Spleen (tissue), 11 donors: Measurements from ENCODE around the gene HDAC4. TPM values are rescaled to one million over a fixed set of nuclear protein-coding genes. Genes with fewer than 3 reads are reported as not detected.
A peak's percentile ranks its signal among the peaks of the same experiment; 100 is the strongest.

ENCODE experiments used
- DNase-seq: peaks from one replicate; pipeline ENCODE4 v3.0.0-alpha.2; 2020
- H3K27ac ChIP-seq, 8 donors: fragments of 200-600 bp; sonication (generic) in 7 of 8; 1 replicate in 4 of 8; 2 replicates in 4 of 8; pipeline versions ENCODE4 v1.5.0 to v1.8.0; 2016 to 2021; ENCODE audit warnings: inconsistent platforms in 4 of 8, mild to moderate bottlenecking in 4 of 8, moderate library complexity in 1 of 8
- H3K27me3 ChIP-seq, 7 donors: fragments of 200-600 bp; sonication (generic) in 6 of 7; replicated peaks in 1 of 7; 1 replicate in 4 of 7; 2 replicates in 3 of 7; pipeline versions ENCODE4 v1.5.0 to v1.8.0; 2016 to 2021; ENCODE audit warnings: inconsistent platforms in 3 of 7, mild to moderate bottlenecking in 1 of 7
- H3K36me3 ChIP-seq, 6 donors: fragments of 200-600 bp; sonication (generic) in 5 of 6; 1 replicate in 4 of 6; 2 replicates in 2 of 6; pipeline versions ENCODE4 v1.5.0 to v1.8.0; 2016 to 2021; ENCODE audit warnings: inconsistent platforms in 2 of 6
- H3K4me1 ChIP-seq, 6 donors: fragments of 200-600 bp; sonication (generic) in 5 of 6; 1 replicate in 3 of 6; 2 replicates in 3 of 6; pipeline versions ENCODE4 v1.5.0 to v1.8.0; 2016 to 2021; ENCODE audit warnings: inconsistent platforms in 3 of 6
- H3K4me3 ChIP-seq, 8 donors: fragments of 200-600 bp; sonication (generic) in 7 of 8; 1 replicate in 4 of 8; 2 replicates in 4 of 8; pipeline versions ENCODE4 v1.5.0 to v1.8.0; 2016 to 2021; ENCODE audit warnings: inconsistent platforms in 4 of 8, mild to moderate bottlenecking in 4 of 8, moderate library complexity in 2 of 8
- H3K9me3 ChIP-seq, 8 donors: fragments of 200-600 bp; sonication (generic) in 7 of 8; 1 replicate in 4 of 8; 2 replicates in 4 of 8; pipeline versions ENCODE4 v1.5.0 to v1.8.0; 2016 to 2021; ENCODE audit warnings: inconsistent platforms in 4 of 8
- POLR2A ChIP-seq, 3 donors: fragments of 450-650 bp; IDR thresholded peaks; one replicate each; pipeline ENCODE4 v1.5.1; 2017; ENCODE audit warnings: antibody characterized with exemption in 3 of 3, mild to moderate bottlenecking in 1 of 3
- POLR2AphosphoS5 ChIP-seq, 3 donors: sonication (generic); formaldehyde crosslinking; IDR thresholded peaks; one replicate each; pipeline ENCODE4 v1.5.1; 2017; ENCODE audit warnings: antibody characterized with exemption in 3 of 3
- WGBS, 5 donors: extraction: QIAGEN DNeasy Blood & Tissue Kit in 3 of 5; methylation state at CpG; one replicate each; pipeline versions ENCODE4 v1.1.5 to v1.1.7; 2013 to 2018; 5-methylcytosine and 5-hydroxymethylcytosine counted together
- intact Hi-C: fragments of 100-400 bp; cut with DNase I; formaldehyde crosslinking; loops from one replicate; pipeline ENCODE4 v1.15.0; 2023; ENCODE audit warnings: low total_unique reads
- polyA plus RNA-seq, 3 donors: library from polyadenylated mRNA; stranded (reverse); fragments of 200-250 nt; gene quantifications; one replicate each; pipeline ENCODE4 v1.2.1, GENCODE V29; 2013
- total RNA-seq, 7 donors: library from RNA; depleted of rRNA in 3 of 7; stranded (reverse); fragments of >200 nt in 3 of 7; fragmentation: NEBNext Ultra II Directional in 4 of 7; extraction: Animal tissue kit (Norgen Biotek cat#: 25700) in 4 of 7; gene quantifications; one replicate each; pipeline versions ENCODE4 v1.1.0 to v1.2.1, GENCODE V29; 2016 to 2021
- TF ChIP-seq, protein P1 (sequence below), 11 experiments: fragments of 200-600 bp in 7 of 11; fragments of 450-650 bp in 4 of 11; sonication (generic) in 4 of 11; IDR thresholded peaks in 8 of 11; conservative IDR thresholded peaks in 3 of 11; 1 replicate in 7 of 11; 2 replicates in 4 of 11; pipeline versions ENCODE4 v1.4.0 to v1.8.0; 2016 to 2021; ENCODE audit warnings: antibody characterized with exemption in 11 of 11, inconsistent platforms in 4 of 11, mild to moderate bottlenecking in 1 of 11
- donor health status: healthy with polysubstance abuse.
- donor health status: DM: no; HTN: no; CAD: no; lungs with moderate emphysema.
- donor health status: DM: no; HTN: no; CAD: no.
- donor health status: Bipolar disorder and iron deficiency.
- donor health status: healthy.
- donor health status: DM: no; HTN: no; CAD: no.
- donor health status: DM: yes; HTN: yes; CAD: no.

HDAC4 gene
- total and polyA plus RNA-seq, 10 donors: 3.2 to 122 (median 69.5) TPM

DNA sequence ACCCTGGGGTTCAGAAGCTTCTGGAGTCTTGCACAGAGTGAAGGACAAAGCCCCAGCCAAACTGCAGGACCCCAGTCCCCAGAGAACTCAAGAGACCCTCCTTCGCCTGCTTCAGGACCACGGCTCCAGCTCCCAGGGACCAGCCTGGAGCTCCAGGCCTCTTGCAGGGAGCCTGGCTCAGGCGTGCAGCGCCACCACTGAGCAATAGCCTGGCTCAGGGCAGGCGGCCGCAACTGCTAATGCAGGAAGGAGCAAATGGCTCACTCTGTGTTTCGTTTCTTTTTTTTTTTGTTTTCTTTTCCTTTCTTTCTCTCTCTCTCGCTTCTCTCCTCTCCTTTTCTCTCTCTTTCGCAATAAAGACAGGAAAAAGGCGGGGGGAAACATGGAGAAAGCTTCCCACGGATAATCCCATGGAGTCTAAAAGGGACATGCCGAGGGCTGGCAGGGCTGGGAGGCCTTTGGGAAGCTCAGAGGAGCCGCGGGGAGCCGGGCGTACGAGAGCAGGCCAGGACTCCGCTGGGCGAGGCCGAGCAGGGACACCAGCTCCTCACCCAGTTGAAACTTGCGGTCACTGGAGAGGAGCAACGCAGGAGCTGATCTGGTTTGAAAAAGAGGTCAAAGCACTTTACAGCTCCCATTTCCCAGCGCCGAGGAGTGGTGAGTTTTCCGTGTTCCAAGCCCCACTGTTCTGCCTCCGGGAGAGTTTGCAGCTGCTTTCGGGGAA is 308.1 kb downstream of the HDAC4 start:
- TF ChIP-seq POLR2A (IDR thresholded peaks at IDR 0.05): no peak
- peak in 1 of 3 donors; percentile 7 for TF ChIP-seq POLR2AphosphoS5 (IDR thresholded peaks at IDR 0.05)
- Histone ChIP-seq H3K27ac (no peak overlapping the region), H3K36me3 (peaks cover 0 to 96% (median 44%) of the 10 kb centered on the region in 6 donors), H3K4me3 (no peak overlapping the region), H3K4me1 (no peaks in the 10 kb centered on the region), H3K9me3 (no peaks in the 10 kb centered on the region), H3K27me3 (no peaks in the 10 kb centered on the region)
- no peak for DNase-seq
- intact Hi-C loops: no loop called here
- WGBS, 5 donors: 85 to 93% (median 90%) methylated on average over 27 of the region's 27 CpGs

- Histone ChIP-seq H3K27ac (no peak overlapping the region), H3K4me3 (no peak overlapping the region), H3K36me3 (peaks cover 0 to 87% (median 39%) of the 10 kb centered on the region in 6 donors), H3K27me3 (no peaks in the 10 kb centered on the region), H3K9me3 (no peaks in the 10 kb centered on the region), H3K4me1 (no peaks in the 10 kb centered on the region)
- intact Hi-C loops: no loop called here
- WGBS, 5 donors: 88 to 95% (median 93%) methylated on average over 13 of the region's 13 CpGs
- DNase-seq: no peak
- TF ChIP-seq POLR2A (IDR thresholded peaks at IDR 0.05) (no peak), POLR2AphosphoS5 (IDR thresholded peaks at IDR 0.05) (no peak)
- TF ChIP-seq, protein P1, sequence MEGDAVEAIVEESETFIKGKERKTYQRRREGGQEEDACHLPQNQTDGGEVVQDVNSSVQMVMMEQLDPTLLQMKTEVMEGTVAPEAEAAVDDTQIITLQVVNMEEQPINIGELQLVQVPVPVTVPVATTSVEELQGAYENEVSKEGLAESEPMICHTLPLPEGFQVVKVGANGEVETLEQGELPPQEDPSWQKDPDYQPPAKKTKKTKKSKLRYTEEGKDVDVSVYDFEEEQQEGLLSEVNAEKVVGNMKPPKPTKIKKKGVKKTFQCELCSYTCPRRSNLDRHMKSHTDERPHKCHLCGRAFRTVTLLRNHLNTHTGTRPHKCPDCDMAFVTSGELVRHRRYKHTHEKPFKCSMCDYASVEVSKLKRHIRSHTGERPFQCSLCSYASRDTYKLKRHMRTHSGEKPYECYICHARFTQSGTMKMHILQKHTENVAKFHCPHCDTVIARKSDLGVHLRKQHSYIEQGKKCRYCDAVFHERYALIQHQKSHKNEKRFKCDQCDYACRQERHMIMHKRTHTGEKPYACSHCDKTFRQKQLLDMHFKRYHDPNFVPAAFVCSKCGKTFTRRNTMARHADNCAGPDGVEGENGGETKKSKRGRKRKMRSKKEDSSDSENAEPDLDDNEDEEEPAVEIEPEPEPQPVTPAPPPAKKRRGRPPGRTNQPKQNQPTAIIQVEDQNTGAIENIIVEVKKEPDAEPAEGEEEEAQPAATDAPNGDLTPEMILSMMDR (IDR thresholded peaks at IDR 0.05 in 8 of 11, conservative IDR thresholded peaks at IDR 0.05 in 3 of 11): no peak
Measured at GRCh38 chr2:239089884-239090283, 310.9 kb downstream of the HDAC4 start.

GRCh38 chr2:239087046-239087710 is 313.6 kb downstream of the HDAC4 start:
- WGBS, 5 donors: 92 to 97% (median 94%) methylated on average over 18 to 21 of the region's 21 CpGs
- DNase-seq: no peak
- Histone ChIP-seq H3K36me3 (peaks cover 0 to 84% (median 41%) of the 10 kb centered on the region in 6 donors), H3K4me1 (no peaks in the 10 kb centered on the region), H3K27me3 (no peaks in the 10 kb centered on the region), H3K9me3 (no peaks in the 10 kb centered on the region), H3K27ac (no peak overlapping the region), H3K4me3 (no peak overlapping the region)
- intact Hi-C loops: no loop called here
- TF ChIP-seq POLR2A (IDR thresholded peaks at IDR 0.05): no peak
- TF ChIP-seq, protein P1 (IDR thresholded peaks at IDR 0.05 in 8 of 11, conservative IDR thresholded peaks at IDR 0.05 in 3 of 11): no peak
- no peak for TF ChIP-seq POLR2AphosphoS5 (IDR thresholded peaks at IDR 0.05)

GRCh38 chr2:239086325-239087020 is 314.3 kb downstream of the HDAC4 start:
- Histone ChIP-seq H3K4me1 (no peaks in the 10 kb centered on the region), H3K4me3 (no peak overlapping the region), H3K9me3 (no peaks in the 10 kb centered on the region), H3K27me3 (no peaks in the 10 kb centered on the region), H3K27ac (no peak overlapping the region), H3K36me3 (peaks cover 0 to 84% (median 47%) of the 10 kb centered on the region in 6 donors)
- TF ChIP-seq POLR2A (IDR thresholded peaks at IDR 0.05) (no peak), POLR2AphosphoS5 (IDR thresholded peaks at IDR 0.05) (no peak)
- TF ChIP-seq, protein P1 (IDR thresholded peaks at IDR 0.05 in 8 of 11, conservative IDR thresholded peaks at IDR 0.05 in 3 of 11): no peak
- WGBS, 5 donors: 91 to 97% (median 92%) methylated on average over 28 of the region's 28 CpGs
- intact Hi-C loops: no loop called here
- no peak for DNase-seq
